ENCODE measurements around the gene CELF4.

CELF4 gene

GRCh38 chr18:37550118-37550875 is 15.3 kb downstream of the CELF4 start:
- TF ChIP-seq CREB1 (IDR thresholded peaks at IDR 0.05; ENCODE audit: low read depth) (no peak), ZBTB7A (IDR thresholded peaks at IDR 0.05; ENCODE audit: low read depth) (no peak), CEBPB (IDR thresholded peaks at IDR 0.05) (no peak), MAX (IDR thresholded peaks at IDR 0.05) (no peak), NFIC (IDR thresholded peaks at IDR 0.05) (no peak), YY1 (IDR thresholded peaks at IDR 0.05; ENCODE audit: low read depth) (no peak), RAD21 (IDR thresholded peaks at IDR 0.05; ENCODE audit: low read depth) (no peak), EGR1 (IDR thresholded peaks at IDR 0.05) (no peak), TAF1 (IDR thresholded peaks at IDR 0.05; ENCODE audit: low read depth) (no peak), TEAD4 (IDR thresholded peaks at IDR 0.05) (no peak), EP300 (IDR thresholded peaks at IDR 0.05; ENCODE audit: borderline replicate concordance) (no peak), TCF12 (IDR thresholded peaks at IDR 0.05; ENCODE audit: low read depth) (no peak), USF1 (IDR thresholded peaks at IDR 0.05) (no peak), FOXM1 (IDR thresholded peaks at IDR 0.05; ENCODE audit: borderline replicate concordance, low read depth) (no peak), REST (IDR thresholded peaks at IDR 0.05; ENCODE audit: low read depth) (no peak)

GRCh38 chr18:37548679-37549289 is 16.8 kb downstream of the CELF4 start:
- no peak for TF ChIP-seq TEAD4 (IDR thresholded peaks at IDR 0.05)
- TF ChIP-seq MAX (IDR thresholded peaks at IDR 0.05), result no peak
- TF ChIP-seq TCF12 (IDR thresholded peaks at IDR 0.05; ENCODE audit: low read depth), result no peak
- no peak for TF ChIP-seq NFIC (IDR thresholded peaks at IDR 0.05)
- no peak for TF ChIP-seq REST (IDR thresholded peaks at IDR 0.05; ENCODE audit: low read depth)
- no peak for TF ChIP-seq EP300 (IDR thresholded peaks at IDR 0.05; ENCODE audit: borderline replicate concordance)
- TF ChIP-seq FOXM1 (IDR thresholded peaks at IDR 0.05; ENCODE audit: borderline replicate concordance, low read depth), result no peak
- no peak for TF ChIP-seq RAD21 (IDR thresholded peaks at IDR 0.05; ENCODE audit: low read depth)
- TF ChIP-seq EGR1 (IDR thresholded peaks at IDR 0.05), result no peak
- no peak for TF ChIP-seq CREB1 (IDR thresholded peaks at IDR 0.05; ENCODE audit: low read depth)
- TF ChIP-seq ZBTB7A (IDR thresholded peaks at IDR 0.05; ENCODE audit: low read depth), result no peak
- TF ChIP-seq YY1 (IDR thresholded peaks at IDR 0.05; ENCODE audit: low read depth), result no peak
- TF ChIP-seq CEBPB (IDR thresholded peaks at IDR 0.05), result no peak
- TF ChIP-seq TAF1 (IDR thresholded peaks at IDR 0.05; ENCODE audit: low read depth), result no peak
- TF ChIP-seq USF1 (IDR thresholded peaks at IDR 0.05), result no peak

- TF ChIP-seq RAD21 (IDR thresholded peaks at IDR 0.05; ENCODE audit: low read depth), result no peak
- TF ChIP-seq CEBPB (IDR thresholded peaks at IDR 0.05), result no peak
- TF ChIP-seq TEAD4 (IDR thresholded peaks at IDR 0.05), result no peak
- TF ChIP-seq EGR1 (IDR thresholded peaks at IDR 0.05), result no peak
- no peak for TF ChIP-seq ZBTB7A (IDR thresholded peaks at IDR 0.05; ENCODE audit: low read depth)
- TF ChIP-seq TAF1 (IDR thresholded peaks at IDR 0.05; ENCODE audit: low read depth), result no peak
- TF ChIP-seq FOXM1 (IDR thresholded peaks at IDR 0.05; ENCODE audit: borderline replicate concordance, low read depth), result no peak
Measured at GRCh38 chr18:37547196-37547827, 18.3 kb downstream of the CELF4 start.

DNA sequence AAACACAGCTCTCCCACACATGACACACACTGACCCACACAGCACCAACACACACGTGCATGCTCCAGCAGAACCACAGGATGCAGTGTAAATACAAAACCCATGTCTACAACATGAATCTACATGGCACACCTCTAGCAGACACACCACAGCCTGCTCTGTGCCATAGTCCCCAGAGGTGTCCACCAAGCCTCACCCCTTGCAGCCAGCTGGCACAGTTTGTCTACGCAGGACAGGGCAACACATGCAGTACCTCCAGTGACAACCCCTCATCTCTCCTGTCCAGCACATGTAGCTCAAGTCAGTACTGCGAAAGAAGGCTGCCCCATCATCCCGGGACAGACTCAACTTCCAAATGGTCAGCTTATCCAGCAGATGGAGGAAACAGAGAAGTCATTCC is 18.9 kb downstream of the CELF4 start:
- TF ChIP-seq RAD21 (IDR thresholded peaks at IDR 0.05; ENCODE audit: low read depth) (no peak), NFIC (IDR thresholded peaks at IDR 0.05) (no peak), TAF1 (IDR thresholded peaks at IDR 0.05; ENCODE audit: low read depth) (no peak), EGR1 (IDR thresholded peaks at IDR 0.05) (no peak), FOXM1 (IDR thresholded peaks at IDR 0.05; ENCODE audit: borderline replicate concordance, low read depth) (no peak), CREB1 (IDR thresholded peaks at IDR 0.05; ENCODE audit: low read depth) (no peak), REST (IDR thresholded peaks at IDR 0.05; ENCODE audit: low read depth) (no peak), EP300 (IDR thresholded peaks at IDR 0.05; ENCODE audit: borderline replicate concordance) (no peak), CEBPB (IDR thresholded peaks at IDR 0.05) (no peak), YY1 (IDR thresholded peaks at IDR 0.05; ENCODE audit: low read depth) (no peak), TEAD4 (IDR thresholded peaks at IDR 0.05) (no peak), TCF12 (IDR thresholded peaks at IDR 0.05; ENCODE audit: low read depth) (no peak), USF1 (IDR thresholded peaks at IDR 0.05) (no peak), ZBTB7A (IDR thresholded peaks at IDR 0.05; ENCODE audit: low read depth) (no peak), MAX (IDR thresholded peaks at IDR 0.05) (no peak)

Measured in Ishikawa (cell line).